Measurements from ENCODE around the gene ODF4. TPM values are rescaled to one million over a fixed set of nuclear protein-coding genes. Genes with fewer than 3 reads are reported as not detected.
"Not testable (repeated sequence)": the region's sequence is repeated elsewhere in the genome, so short reads cannot be mapped to it uniquely, and the experiment has no call there.

The ODF4 gene
- total and polyA plus RNA-seq, 2 experiments from 2014 or later = not detected

- peaks cover 8% of the 10 kb centered on the region; the same call in 1 of the 2 replicates for H4K20me1 ChIP-seq (ENCODE audit: insufficient read depth)
- TF ChIP-seq EZH2 (IDR thresholded peaks at IDR 0.05; ENCODE audit: insufficient read depth, poor library complexity, severe bottlenecking) = no peak
- no peak for TF ChIP-seq EZH2phosphoT487 (IDR thresholded peaks at IDR 0.05; ENCODE audit: insufficient read depth, low read depth)
- H3K4me3 ChIP-seq = peak overlapping the region; percentile 80
- H3K27me3 ChIP-seq (replicated peaks; ENCODE audit: insufficient read depth) = no peaks in the 10 kb centered on the region
- no peaks in the 10 kb centered on the region for H3K9me2 ChIP-seq (ENCODE audit: insufficient read depth)
- peaks cover 21% of the 10 kb centered on the region for H3K4me1 ChIP-seq (ENCODE audit: insufficient read depth)
- peak overlapping the region; percentile 95 for H3K4me2 ChIP-seq (ENCODE audit: unreplicated experiment)
- H3K27ac ChIP-seq = peak overlapping the region; percentile 70
- WGBS, 2 experiments (ENCODE audit: low coverage in 1 of 2, low lambda C conversion rate in 2 of 2, missing lambda C conversion rate in 2 of 2) = 9 to 10% methylated on average over 18 of the region's 18 CpGs
- peak overlapping the region; percentile 85 for H3K9ac ChIP-seq
- peaks cover 42% of the 10 kb centered on the region for H3F3A ChIP-seq (ENCODE audit: insufficient read depth)
- no peaks in the 10 kb centered on the region for H3K9me3 ChIP-seq (ENCODE audit: low read depth)
- in situ Hi-C loops (cut with MboI) = no loop called here
- H3K36me3 ChIP-seq (ENCODE audit: low read depth) = peaks cover 39% of the 10 kb centered on the region
- peak; percentile 59 for DNase-seq
- H2AFZ ChIP-seq = peak overlapping the region; percentile 63
- H3K79me2 ChIP-seq (ENCODE audit: insufficient read depth) = peaks cover 28% of the 10 kb centered on the region
Observed at GRCh38 chr17:8375738-8376259, 36.2 kb downstream of the ODF4 start.

- in situ Hi-C loops (cut with MboI) = no loop called here
- Histone ChIP-seq H3K36me3 (ENCODE audit: low read depth) (peaks cover 45% of the 10 kb centered on the region), H3K4me1 (ENCODE audit: insufficient read depth) (peaks cover 27% of the 10 kb centered on the region), H3K4me3 (peak within 1 kb of the TSS; percentile 80), H3K4me2 (ENCODE audit: unreplicated experiment) (peak within 1 kb of the TSS; percentile 95), H2AFZ (peak within 1 kb of the TSS; percentile 63), H3F3A (ENCODE audit: insufficient read depth) (peaks cover 49% of the 10 kb centered on the region), H3K27ac (peak within 1 kb of the TSS; percentile 70), H4K20me1 (ENCODE audit: insufficient read depth) (peaks cover 8% of the 10 kb centered on the region; the same call in 1 of the 2 replicates), H3K9ac (peak within 1 kb of the TSS; percentile 85), H3K27me3 (replicated peaks; ENCODE audit: insufficient read depth) (no peaks in the 10 kb centered on the region), H3K9me3 (ENCODE audit: low read depth) (no peaks in the 10 kb centered on the region), H3K79me2 (ENCODE audit: insufficient read depth) (peaks cover 35% of the 10 kb centered on the region), H3K9me2 (ENCODE audit: insufficient read depth) (no peaks in the 10 kb centered on the region)
- 3 to 4% methylated on average over 36 to 40 of the region's 41 CpGs for WGBS, 2 experiments (ENCODE audit: low coverage in 1 of 2, low lambda C conversion rate in 2 of 2, missing lambda C conversion rate in 2 of 2)
- TF ChIP-seq EZH2phosphoT487 (IDR thresholded peaks at IDR 0.05; ENCODE audit: insufficient read depth, low read depth) (no peak), EZH2 (IDR thresholded peaks at IDR 0.05; ENCODE audit: insufficient read depth, poor library complexity, severe bottlenecking) (no peak)
- peak; percentile 93 for DNase-seq
Observed at GRCh38 chr17:8376271-8377067, 36.8 kb downstream of the ODF4 start, which contains the start of gene KRABD2. KRABD2 (minus strand) TSS chr17:8376704.

- peaks cover 33% of the 10 kb centered on the region for H3K4me1 ChIP-seq (ENCODE audit: insufficient read depth)
- H3K79me2 ChIP-seq (ENCODE audit: insufficient read depth) = peaks cover 45% of the 10 kb centered on the region
- H2AFZ ChIP-seq = no peak overlapping the region
- in situ Hi-C loops (cut with MboI) = no loop called here
- H3K36me3 ChIP-seq (ENCODE audit: low read depth) = peaks cover 52% of the 10 kb centered on the region
- H3K9ac ChIP-seq = no peak overlapping the region
- no peak for DNase-seq
- H4K20me1 ChIP-seq (ENCODE audit: insufficient read depth) = peaks cover 8% of the 10 kb centered on the region; the same call in 1 of the 2 replicates
- peak overlapping the region; percentile 70 for H3K27ac ChIP-seq
- peaks cover 57% of the 10 kb centered on the region for H3F3A ChIP-seq (ENCODE audit: insufficient read depth)
- no peaks in the 10 kb centered on the region for H3K9me3 ChIP-seq (ENCODE audit: low read depth)
- no peaks in the 10 kb centered on the region for H3K27me3 ChIP-seq (replicated peaks; ENCODE audit: insufficient read depth)
- no peak overlapping the region for H3K4me2 ChIP-seq (ENCODE audit: unreplicated experiment)
- whole genome bisulfite sequencing, 2 experiments (ENCODE audit: low coverage in 1 of 2, low lambda C conversion rate in 2 of 2, missing lambda C conversion rate in 2 of 2) = 83 to 91% methylated on average over 4 of the region's 4 CpGs
- no peak for TF ChIP-seq EZH2phosphoT487 (IDR thresholded peaks at IDR 0.05; ENCODE audit: insufficient read depth, low read depth)
- no peak for TF ChIP-seq EZH2 (IDR thresholded peaks at IDR 0.05; ENCODE audit: insufficient read depth, poor library complexity, severe bottlenecking)
- no peak overlapping the region for H3K4me3 ChIP-seq
- no peaks in the 10 kb centered on the region for H3K9me2 ChIP-seq (ENCODE audit: insufficient read depth)
Observed at GRCh38 chr17:8377422-8377821, 37.8 kb downstream of the ODF4 start.

- H3K9me2 ChIP-seq (ENCODE audit: insufficient read depth); in situ Hi-C loops (cut with MboI); H3K9ac ChIP-seq; H3K27me3 ChIP-seq (replicated peaks; ENCODE audit: insufficient read depth); H2AFZ ChIP-seq; H3K4me3 ChIP-seq; H4K20me1 ChIP-seq (ENCODE audit: insufficient read depth); H3K9me3 ChIP-seq (ENCODE audit: low read depth); DNase-seq; H3K4me2 ChIP-seq (ENCODE audit: unreplicated experiment): not testable (repeated sequence)
- Histone ChIP-seq H3K79me2 (ENCODE audit: insufficient read depth) (peaks cover 51% of the 10 kb centered on the region), H3K36me3 (ENCODE audit: low read depth) (peaks cover 52% of the 10 kb centered on the region), H3K4me1 (ENCODE audit: insufficient read depth) (peaks cover 33% of the 10 kb centered on the region), H3K27ac (0 out of 2 replicates have a peak overlapping the region, but pooled peaks have one; percentile 14), H3F3A (ENCODE audit: insufficient read depth) (peaks cover 62% of the 10 kb centered on the region)
- WGBS, 2 experiments (ENCODE audit: low coverage in 1 of 2, low lambda C conversion rate in 2 of 2, missing lambda C conversion rate in 2 of 2) = 56 to 63% methylated on average over 8 of the region's 8 CpGs
Observed at GRCh38 chr17:8378117-8378516, 38.5 kb downstream of the ODF4 start.

Measured in GM23248 (cell line).